Caco-2 (cell line): ENCODE measurements around the gene LRRC15. TPM values are rescaled to one million over a fixed set of nuclear protein-coding genes. Genes with fewer than 3 reads are reported as not detected.

Experiments
- BruUV-seq: library from RNA; stranded (reverse); fragments of 400-500 nt; replicated peaks from 2 replicates; lab custom pipeline; 2021; lab: Mats Ljungman, UMichigan
- CTCF ChIA-PET: fragments of 300-600 bp; sonication (Branson Sonifier 250); formaldehyde crosslinking; loops from one replicate; lab custom pipeline; 2022; ENCODE audit warnings: antibody characterized with exemption; lab: Charles Lee
- POLR2A ChIA-PET: fragments of 300-600 bp; sonication (Branson Sonifier 250); formaldehyde crosslinking; loops from one replicate; lab custom pipeline; 2022; ENCODE audit warnings: antibody characterized with exemption; lab: Charles Lee
- DNase-seq, 2 experiments: peaks; one replicate each; pipeline versions ENCODE4 v3.0.0 to v3.0.0-alpha.2; 2020 to 2022
- H3K27me3 ChIP-seq: replicated peaks from 2 replicates; pipeline ENCODE4 v1.6.0; 2011; ENCODE audit warnings: low read length; ENCODE audit not compliant: control insufficient read depth, insufficient read depth
- H3K36me3 ChIP-seq: 2 replicates; pipeline ENCODE4 v1.5.1; 2011; ENCODE audit warnings: low read length; ENCODE audit not compliant: control insufficient read depth, insufficient read depth
- H3K4me1 ChIP-seq: fragments of 250-450 bp; sonication (Bioruptor Pico); 2 replicates; pipeline ENCODE4 v1.5.1; 2020; ENCODE audit warnings: mild to moderate bottlenecking
- H3K4me3 ChIP-seq: 2 replicates; pipeline ENCODE4 v1.5.1; 2011; ENCODE audit warnings: low read depth, mild to moderate bottlenecking, control low read depth, low read length
- H3K9me3 ChIP-seq: fragments of 250-450 bp; sonication (Bioruptor Pico); 2 replicates; pipeline ENCODE4 v1.5.1; 2020; ENCODE audit warnings: mild to moderate bottlenecking, moderate library complexity
- H3K27ac Mint-ChIP-seq: one replicate; pipeline ENCODE4 v1.8.0; 2022; ENCODE audit warnings: mixed read lengths; ENCODE audit not compliant: unreplicated experiment
- H3K27me3 Mint-ChIP-seq: one replicate; pipeline ENCODE4 v1.8.0; 2022; ENCODE audit warnings: mixed read lengths; ENCODE audit not compliant: insufficient read depth, unreplicated experiment
- H3K36me3 Mint-ChIP-seq: one replicate; pipeline ENCODE4 v1.8.0; 2022; ENCODE audit warnings: mild to moderate bottlenecking, mixed read lengths; ENCODE audit not compliant: insufficient read depth, unreplicated experiment
- H3K4me1 Mint-ChIP-seq: one replicate; pipeline ENCODE4 v1.8.0; 2022; ENCODE audit warnings: low read depth, mixed read lengths; ENCODE audit not compliant: unreplicated experiment
- H3K4me3 Mint-ChIP-seq: one replicate; pipeline ENCODE4 v1.8.0; 2022; ENCODE audit warnings: mild to moderate bottlenecking, moderate library complexity, mixed read lengths; ENCODE audit not compliant: unreplicated experiment
- H3K9me3 Mint-ChIP-seq: one replicate; pipeline ENCODE4 v1.8.0; 2022; ENCODE audit warnings: mixed read lengths; ENCODE audit not compliant: unreplicated experiment
- intact Hi-C: fragments of 100-400 bp; cut with micrococcal nuclease; formaldehyde crosslinking; loops from one replicate; pipeline ENCODE4 v1.10.0; 2022; ENCODE audit not compliant: unreplicated experiment
- total RNA-seq: library from RNA; stranded (reverse); gene quantifications from 2 replicates; pipeline ENCODE4 v1.2.3, GENCODE V29; 2022
- TF ChIP-seq, protein P1 (sequence below), 2 experiments: fragments of 200-600 bp in 1 of 2; IDR thresholded peaks; 1 replicate in 1 of 2; 2 replicates in 1 of 2; pipeline versions ENCODE4 v1.5.1 to v1.8.0; 2011 to 2022; ENCODE audit warnings: antibody characterized with exemption in 1 of 2, control low read depth in 1 of 2, inconsistent platforms in 1 of 2, low read depth in 1 of 2, low read length in 1 of 2, mild to moderate bottlenecking in 1 of 2, moderate library complexity in 1 of 2; ENCODE audit not compliant: insufficient read depth in 1 of 2, severe bottlenecking in 1 of 2, unreplicated experiment in 1 of 2

Gene LRRC15
- total RNA-seq, 1 experiment from 2014 or later, result 0.09 TPM

DNA sequence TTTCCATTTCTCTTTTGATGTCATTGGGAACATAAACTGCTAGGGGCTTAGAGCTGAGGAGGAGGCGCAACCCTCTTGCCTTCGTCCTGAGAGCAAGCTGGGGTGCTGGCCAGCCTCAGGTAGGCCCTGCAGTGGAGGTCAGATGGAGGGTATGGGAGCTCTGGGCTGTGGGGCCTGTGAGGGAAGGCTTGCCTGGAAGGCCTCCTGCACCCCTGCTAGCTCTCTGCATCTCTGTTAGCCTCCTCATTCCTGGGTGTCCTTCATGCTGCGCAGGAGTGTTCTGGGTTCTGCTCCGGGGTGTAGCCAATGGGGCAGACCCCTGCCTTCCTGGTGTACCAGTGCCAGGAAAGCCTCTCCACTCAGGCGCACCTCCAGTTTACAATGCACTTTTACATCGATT lies 17.7 kb upstream of the LRRC15 start:
- H3K4me1 Mint-ChIP-seq, result peaks cover 11% of the 10 kb centered on the region
- no peak overlapping the region for H3K4me3 Mint-ChIP-seq
- H3K36me3 ChIP-seq, result no peaks in the 10 kb centered on the region
- no peaks in the 10 kb centered on the region for H3K36me3 Mint-ChIP-seq
- H3K9me3 Mint-ChIP-seq, result peaks cover 24% of the 10 kb centered on the region
- H3K27me3 Mint-ChIP-seq, result no peaks in the 10 kb centered on the region
- CTCF ChIA-PET, result no interaction called here
- peaks cover 11% of the 10 kb centered on the region for H3K4me1 ChIP-seq
- H3K27me3 ChIP-seq, result no peaks in the 10 kb centered on the region; the same call in 1 of the 2 replicates
- H3K9me3 ChIP-seq, result 0 out of 2 replicates have a peak, but pooled peaks cover 13% of the 10 kb centered on the region
- intact Hi-C loops, result no loop called here
- POLR2A ChIA-PET, result no interaction called here
- TF ChIP-seq, protein P1, sequence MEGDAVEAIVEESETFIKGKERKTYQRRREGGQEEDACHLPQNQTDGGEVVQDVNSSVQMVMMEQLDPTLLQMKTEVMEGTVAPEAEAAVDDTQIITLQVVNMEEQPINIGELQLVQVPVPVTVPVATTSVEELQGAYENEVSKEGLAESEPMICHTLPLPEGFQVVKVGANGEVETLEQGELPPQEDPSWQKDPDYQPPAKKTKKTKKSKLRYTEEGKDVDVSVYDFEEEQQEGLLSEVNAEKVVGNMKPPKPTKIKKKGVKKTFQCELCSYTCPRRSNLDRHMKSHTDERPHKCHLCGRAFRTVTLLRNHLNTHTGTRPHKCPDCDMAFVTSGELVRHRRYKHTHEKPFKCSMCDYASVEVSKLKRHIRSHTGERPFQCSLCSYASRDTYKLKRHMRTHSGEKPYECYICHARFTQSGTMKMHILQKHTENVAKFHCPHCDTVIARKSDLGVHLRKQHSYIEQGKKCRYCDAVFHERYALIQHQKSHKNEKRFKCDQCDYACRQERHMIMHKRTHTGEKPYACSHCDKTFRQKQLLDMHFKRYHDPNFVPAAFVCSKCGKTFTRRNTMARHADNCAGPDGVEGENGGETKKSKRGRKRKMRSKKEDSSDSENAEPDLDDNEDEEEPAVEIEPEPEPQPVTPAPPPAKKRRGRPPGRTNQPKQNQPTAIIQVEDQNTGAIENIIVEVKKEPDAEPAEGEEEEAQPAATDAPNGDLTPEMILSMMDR (IDR thresholded peaks at IDR 0.05; ENCODE audit: insufficient read depth in 1 of 2, low read depth in 1 of 2, low read length in 1 of 2, severe bottlenecking in 1 of 2, unreplicated experiment in 1 of 2), result no peak
- H3K27ac Mint-ChIP-seq, result no peak overlapping the region
- no TSS peak for BruUV-seq
- no peak for DNase-seq
- no peak overlapping the region for H3K4me3 ChIP-seq

GRCh38 chr3:194386648-194387047 lies 17.1 kb upstream of the LRRC15 start:
- Mint-ChIP-seq H3K36me3 (no peaks in the 10 kb centered on the region), H3K4me1 (peaks cover 11% of the 10 kb centered on the region), H3K27me3 (no peaks in the 10 kb centered on the region), H3K27ac (no peak overlapping the region), H3K4me3 (no peak overlapping the region), H3K9me3 (peaks cover 23% of the 10 kb centered on the region)
- TF ChIP-seq, protein P1 (IDR thresholded peaks at IDR 0.05; ENCODE audit: insufficient read depth in 1 of 2, low read depth in 1 of 2, low read length in 1 of 2, severe bottlenecking in 1 of 2, unreplicated experiment in 1 of 2), result no peak
- DNase-seq, result no peak
- Histone ChIP-seq H3K4me1 (peaks cover 11% of the 10 kb centered on the region), H3K27me3 (no peaks in the 10 kb centered on the region; the same call in 1 of the 2 replicates), H3K4me3 (no peak overlapping the region), H3K9me3 (0 out of 2 replicates have a peak, but pooled peaks cover 10% of the 10 kb centered on the region), H3K36me3 (no peaks in the 10 kb centered on the region)
- ChIA-PET POLR2A (no interaction called here), CTCF (no interaction called here)
- BruUV-seq, result no TSS peak
- intact Hi-C loops, result no loop called here

DNA sequence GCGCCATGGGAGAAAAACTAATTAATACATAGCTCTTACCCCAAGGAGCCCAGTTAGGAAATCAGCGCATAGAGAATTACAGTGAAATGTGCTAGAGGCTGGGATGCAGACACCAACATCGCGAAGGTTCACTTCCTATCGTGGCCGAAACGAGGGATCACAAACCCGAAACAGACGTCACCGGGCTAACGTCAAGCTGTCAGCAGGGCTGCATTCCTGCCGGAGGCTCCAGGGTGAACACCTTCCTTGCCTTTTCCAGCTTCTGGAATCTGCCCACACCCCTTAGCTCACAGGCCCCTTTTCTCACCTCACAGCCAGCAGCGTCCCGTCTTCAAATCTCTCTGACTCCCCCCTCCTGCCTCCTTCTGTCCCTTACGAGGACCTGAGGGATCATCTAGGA lies 16.5 kb upstream of the LRRC15 start:
- DNase-seq, result no peak
- H3K9me3 Mint-ChIP-seq, result peaks cover 17% of the 10 kb centered on the region
- no peaks in the 10 kb centered on the region; the same call in 1 of the 2 replicates for H3K27me3 ChIP-seq
- ChIA-PET CTCF (no interaction called here), POLR2A (no interaction called here)
- no peaks in the 10 kb centered on the region for H3K27me3 Mint-ChIP-seq
- no peaks in the 10 kb centered on the region for H3K36me3 Mint-ChIP-seq
- H3K4me1 ChIP-seq, result peaks cover 11% of the 10 kb centered on the region
- intact Hi-C loops, result no loop called here
- no peak overlapping the region for H3K4me3 ChIP-seq
- TF ChIP-seq, protein P1 (IDR thresholded peaks at IDR 0.05; ENCODE audit: insufficient read depth in 1 of 2, low read depth in 1 of 2, low read length in 1 of 2, severe bottlenecking in 1 of 2, unreplicated experiment in 1 of 2), result no peak
- H3K27ac Mint-ChIP-seq, result no peak overlapping the region
- no peaks in the 10 kb centered on the region for H3K36me3 ChIP-seq
- no TSS peak for BruUV-seq
- no peak overlapping the region for H3K4me3 Mint-ChIP-seq
- H3K4me1 Mint-ChIP-seq, result peaks cover 11% of the 10 kb centered on the region
- 0 out of 2 replicates have a peak, but pooled peaks cover 6% of the 10 kb centered on the region for H3K9me3 ChIP-seq
